Subcutaneous adipose tissue (tissue), 4 donors: ENCODE measurements around the gene TMEM86B. TPM values are rescaled to one million over a fixed set of nuclear protein-coding genes. Genes with fewer than 3 reads are reported as not detected.

Experiments
- total RNA-seq, 4 donors: library from RNA; depleted of rRNA; stranded (reverse); fragments of >200 nt; gene quantifications; one replicate each; pipeline ENCODE4 v1.1.0, GENCODE V29; 2016
- TF ChIP-seq, protein P1 (sequence below): fragments of 450-650 bp; IDR thresholded peaks from one replicate; pipeline ENCODE4 v1.5.1; 2016; ENCODE audit warnings: low read depth, mild to moderate bottlenecking, control low read depth, antibody characterized with exemption, moderate library complexity

Gene TMEM86B
- total RNA-seq, 4 donors from 2014 or later, result 0.22 to 2.3 TPM; not detected in 2

DNA sequence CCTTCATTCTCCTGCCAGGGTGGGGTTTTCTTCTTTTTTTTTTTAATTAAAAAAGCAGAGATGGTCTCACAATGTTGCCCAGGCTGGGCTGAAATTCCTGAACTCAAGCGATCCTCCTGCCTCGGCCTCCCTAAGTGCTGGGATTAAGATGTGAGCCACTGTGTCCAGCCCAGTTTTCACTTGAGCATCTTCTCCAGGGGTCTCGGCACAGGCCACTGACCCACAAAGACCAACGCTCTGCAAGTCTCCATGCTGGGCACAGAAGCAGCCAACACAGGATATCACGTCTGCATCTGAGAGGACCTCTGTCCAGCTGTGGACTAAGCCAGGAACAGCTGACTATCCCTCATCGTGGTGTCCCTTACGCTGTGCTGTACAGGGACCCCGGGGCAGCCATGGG lies 9.5 kb upstream of the TMEM86B start:
- TF ChIP-seq, protein P1, sequence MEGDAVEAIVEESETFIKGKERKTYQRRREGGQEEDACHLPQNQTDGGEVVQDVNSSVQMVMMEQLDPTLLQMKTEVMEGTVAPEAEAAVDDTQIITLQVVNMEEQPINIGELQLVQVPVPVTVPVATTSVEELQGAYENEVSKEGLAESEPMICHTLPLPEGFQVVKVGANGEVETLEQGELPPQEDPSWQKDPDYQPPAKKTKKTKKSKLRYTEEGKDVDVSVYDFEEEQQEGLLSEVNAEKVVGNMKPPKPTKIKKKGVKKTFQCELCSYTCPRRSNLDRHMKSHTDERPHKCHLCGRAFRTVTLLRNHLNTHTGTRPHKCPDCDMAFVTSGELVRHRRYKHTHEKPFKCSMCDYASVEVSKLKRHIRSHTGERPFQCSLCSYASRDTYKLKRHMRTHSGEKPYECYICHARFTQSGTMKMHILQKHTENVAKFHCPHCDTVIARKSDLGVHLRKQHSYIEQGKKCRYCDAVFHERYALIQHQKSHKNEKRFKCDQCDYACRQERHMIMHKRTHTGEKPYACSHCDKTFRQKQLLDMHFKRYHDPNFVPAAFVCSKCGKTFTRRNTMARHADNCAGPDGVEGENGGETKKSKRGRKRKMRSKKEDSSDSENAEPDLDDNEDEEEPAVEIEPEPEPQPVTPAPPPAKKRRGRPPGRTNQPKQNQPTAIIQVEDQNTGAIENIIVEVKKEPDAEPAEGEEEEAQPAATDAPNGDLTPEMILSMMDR, result no peak

DNA sequence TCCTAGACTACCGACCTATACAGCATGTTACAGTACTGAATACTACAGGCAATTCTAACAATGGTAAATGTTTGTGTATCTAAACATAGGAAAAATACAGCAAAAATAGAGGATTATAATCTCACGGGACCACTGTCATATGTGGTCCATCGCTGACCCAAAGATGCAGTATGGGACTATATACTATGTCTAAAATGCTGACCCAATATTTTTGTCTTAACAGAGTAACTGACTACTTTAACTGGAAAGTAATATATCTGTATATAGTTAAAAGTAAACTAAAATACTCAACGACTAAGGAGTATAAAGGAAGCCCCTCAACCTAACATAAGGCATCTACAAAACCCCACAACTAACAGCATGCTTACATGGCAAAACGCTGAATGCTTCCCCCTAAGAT lies 4.4 kb upstream of the TMEM86B start:
- TF ChIP-seq, protein P1, result no peak

DNA sequence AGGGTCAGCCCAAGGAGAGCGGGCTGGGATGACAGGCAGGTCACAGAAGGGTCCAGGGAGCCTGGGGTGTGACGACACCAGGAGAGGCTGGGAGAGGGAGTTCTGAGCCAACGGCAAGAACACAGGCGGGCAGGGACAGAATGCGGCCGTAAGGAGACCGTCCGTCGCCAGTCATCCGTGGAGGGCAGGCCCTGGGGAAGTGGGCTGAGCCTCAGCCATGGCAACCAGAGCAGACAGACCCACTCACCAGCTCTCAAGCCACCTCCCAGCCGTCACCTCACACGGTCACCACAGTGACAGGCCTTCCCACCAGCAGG lies 3.7 kb upstream of the TMEM86B start:
- TF ChIP-seq, protein P1, result no peak

DNA sequence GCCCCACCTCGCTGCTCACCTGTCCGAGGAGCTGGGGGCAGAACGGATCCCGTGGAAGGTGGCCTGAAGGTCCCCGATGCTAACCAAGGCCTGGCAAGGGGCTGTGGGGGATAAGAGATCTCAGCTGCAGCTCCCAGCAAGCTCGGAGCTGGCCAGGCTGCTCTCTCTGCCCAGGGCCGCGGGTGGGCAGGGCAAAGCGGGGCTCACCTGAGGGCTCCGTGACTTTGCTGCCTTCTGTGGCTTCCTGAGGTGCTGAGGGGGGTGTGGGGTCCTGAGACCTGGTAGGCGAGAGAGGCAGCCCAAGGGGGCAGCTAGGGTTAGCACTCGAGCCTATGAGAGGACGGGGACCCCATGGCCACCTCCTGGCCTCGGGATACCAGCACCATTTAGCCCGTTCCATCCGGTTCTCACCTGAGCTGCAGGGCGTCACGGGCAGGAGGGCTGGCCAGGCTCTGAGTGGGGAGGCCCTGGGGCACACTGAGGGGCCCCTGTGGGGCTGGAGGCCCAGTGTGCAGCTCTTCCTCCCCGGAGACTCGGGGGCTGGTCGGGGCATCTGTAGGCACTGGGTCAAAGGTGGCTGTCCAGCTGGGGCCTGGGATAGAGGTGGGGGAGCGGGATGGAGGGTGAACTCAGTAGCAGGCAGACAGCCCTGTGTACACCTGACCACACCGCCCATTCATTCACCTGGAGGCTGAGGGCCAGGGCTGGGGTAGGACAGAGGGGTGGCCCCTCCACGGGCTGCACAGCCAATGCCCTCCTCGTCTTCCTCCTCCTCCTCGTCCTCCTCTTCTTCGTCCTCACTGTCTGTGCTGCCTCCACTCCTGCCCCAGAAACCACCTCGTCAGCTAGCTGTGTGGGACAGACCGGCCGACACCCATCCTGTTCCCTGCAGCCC lies 3.1 kb upstream of the TMEM86B start:
- TF ChIP-seq, protein P1, result no peak

DNA sequence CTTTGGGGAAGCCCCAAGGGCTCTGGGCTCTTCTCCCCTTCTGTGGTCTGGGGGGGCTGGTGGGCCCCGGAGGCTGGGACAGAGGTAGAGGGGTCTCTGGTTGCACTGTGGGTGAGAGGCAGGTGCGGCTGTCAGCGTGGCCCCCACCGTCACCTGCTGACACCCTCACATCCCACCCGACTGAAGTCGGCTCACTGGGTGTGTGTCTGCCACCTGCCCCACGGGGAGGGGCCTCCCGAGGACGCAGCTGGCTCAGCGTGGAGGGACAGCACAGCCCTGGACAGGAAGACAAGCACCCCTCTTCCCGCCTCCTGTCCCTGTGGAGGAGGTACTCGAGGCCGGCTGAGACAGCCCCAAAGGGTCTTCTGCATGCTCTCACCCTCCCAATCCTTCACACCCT lies 2.2 kb upstream of the TMEM86B start:
- TF ChIP-seq, protein P1, result no peak

DNA sequence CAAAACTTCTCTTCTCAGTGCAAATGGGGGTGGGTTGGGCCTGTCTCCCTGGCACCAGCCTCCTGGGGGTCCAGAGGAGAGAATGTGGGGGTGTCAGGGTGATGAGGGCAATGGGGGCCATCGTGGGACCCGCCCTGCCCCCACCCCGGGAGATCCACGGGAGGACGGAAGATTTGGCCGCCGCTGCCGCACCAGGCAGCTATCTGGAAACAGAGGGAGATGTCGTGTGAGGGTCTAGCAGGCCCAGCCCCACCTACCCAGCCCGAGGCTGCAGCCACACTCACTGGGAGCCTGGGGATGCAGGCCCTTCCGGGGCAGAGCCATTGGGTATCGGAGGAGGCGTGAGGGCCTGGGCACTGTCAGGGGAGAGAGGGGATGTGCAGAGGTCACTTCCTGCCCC lies 1.8 kb upstream of the TMEM86B start:
- TF ChIP-seq, protein P1, result no peak

DNA sequence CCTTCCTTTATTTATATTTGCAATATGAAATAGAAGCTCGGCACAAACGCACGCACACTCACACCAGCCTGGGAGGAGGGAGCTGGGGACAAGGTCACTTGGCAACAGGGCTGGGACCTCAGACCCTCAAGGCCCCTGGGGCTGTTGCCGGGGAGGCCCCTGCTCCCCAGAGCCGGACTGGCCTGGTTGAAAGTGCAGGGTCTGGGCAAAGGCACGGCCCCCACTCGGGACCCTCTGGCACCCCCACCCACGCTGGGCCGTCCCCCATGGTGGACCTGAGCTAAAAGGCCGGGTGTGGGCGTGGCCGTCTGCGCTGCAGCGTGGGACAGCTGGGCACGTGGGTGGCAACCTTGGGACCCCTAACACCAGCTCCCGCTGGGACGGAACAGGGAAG lies 1.2 kb upstream of the TMEM86B start:
- TF ChIP-seq, protein P1, result no peak
